Tibial nerve (tissue), 3 donors: ENCODE data around the gene ERP44.

Experiments
- CTCF ChIP-seq, 5 experiments: fragments of 200-600 bp in 3 of 5; fragments of 450-650 bp in 2 of 5; sonication (generic) in 3 of 5; IDR thresholded peaks; one replicate each; pipeline ENCODE4 v1.5.1; 2016 to 2019; ENCODE audit warnings: antibody characterized with exemption in 5 of 5, mild to moderate bottlenecking in 3 of 5, moderate library complexity in 2 of 5
- POLR2A ChIP-seq, 2 donors: fragments of 450-650 bp; IDR thresholded peaks; one replicate each; pipeline ENCODE4 v1.6.1; 2017; ENCODE audit warnings: antibody characterized with exemption in 2 of 2, mild to moderate bottlenecking in 2 of 2, moderate library complexity in 2 of 2

- TF ChIP-seq CTCF (IDR thresholded peaks at IDR 0.05) (no peak), POLR2A (IDR thresholded peaks at IDR 0.05) (no peak)
Measured at GRCh38 chr9:100052375-100052774, 46.4 kb downstream of the ERP44 start.
